Cardiac fibroblast (primary cell): ENCODE measurements around the gene TACR1.
"Not testable (repeated sequence)": the region's sequence is repeated elsewhere in the genome, so short reads cannot be mapped to it uniquely, and the experiment has no call there.

Source experiments
- DNase-seq, 2 donors: peaks; one replicate each; pipeline versions ENCODE4 v3.0.0 to v3.0.0-alpha.2; 2010; ENCODE audit warnings: low read depth in 2 of 2
- H3K4me3 ChIP-seq, 2 donors: replicated peaks in 1 of 2; 1 replicate in 1 of 2; 2 replicates in 1 of 2; pipeline ENCODE4 v1.5.1; 2011; ENCODE audit warnings: low read depth in 2 of 2, low read length in 2 of 2, mild to moderate bottlenecking in 2 of 2, moderate library complexity in 1 of 2
- TF ChIP-seq, protein P1 (sequence below): IDR thresholded peaks from one replicate; pipeline ENCODE4 v1.5.1; 2011; ENCODE audit warnings: low read depth, mild to moderate bottlenecking, low read length, inconsistent platforms

Gene TACR1

DNA sequence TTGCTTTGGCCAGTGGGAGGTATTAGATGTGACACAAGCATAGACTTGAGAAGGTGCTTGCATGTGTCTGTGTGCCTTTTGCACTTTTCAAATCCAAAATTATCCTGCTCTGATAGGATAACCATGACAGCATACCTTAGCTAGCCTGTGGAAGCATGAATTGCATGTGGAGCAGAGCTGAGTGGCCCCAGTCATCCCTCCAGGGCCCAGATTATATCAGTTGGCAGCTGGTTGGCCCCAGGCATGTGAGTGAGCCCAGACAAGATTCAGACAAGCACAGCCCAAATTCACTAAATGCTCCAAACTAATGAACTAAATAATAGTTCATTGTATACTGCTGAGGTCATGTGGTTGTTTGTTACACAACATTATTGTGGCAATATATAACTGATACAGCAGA is 18.8 kb downstream of the TACR1 start:
- DNase-seq = no peak
- TF ChIP-seq, protein P1, sequence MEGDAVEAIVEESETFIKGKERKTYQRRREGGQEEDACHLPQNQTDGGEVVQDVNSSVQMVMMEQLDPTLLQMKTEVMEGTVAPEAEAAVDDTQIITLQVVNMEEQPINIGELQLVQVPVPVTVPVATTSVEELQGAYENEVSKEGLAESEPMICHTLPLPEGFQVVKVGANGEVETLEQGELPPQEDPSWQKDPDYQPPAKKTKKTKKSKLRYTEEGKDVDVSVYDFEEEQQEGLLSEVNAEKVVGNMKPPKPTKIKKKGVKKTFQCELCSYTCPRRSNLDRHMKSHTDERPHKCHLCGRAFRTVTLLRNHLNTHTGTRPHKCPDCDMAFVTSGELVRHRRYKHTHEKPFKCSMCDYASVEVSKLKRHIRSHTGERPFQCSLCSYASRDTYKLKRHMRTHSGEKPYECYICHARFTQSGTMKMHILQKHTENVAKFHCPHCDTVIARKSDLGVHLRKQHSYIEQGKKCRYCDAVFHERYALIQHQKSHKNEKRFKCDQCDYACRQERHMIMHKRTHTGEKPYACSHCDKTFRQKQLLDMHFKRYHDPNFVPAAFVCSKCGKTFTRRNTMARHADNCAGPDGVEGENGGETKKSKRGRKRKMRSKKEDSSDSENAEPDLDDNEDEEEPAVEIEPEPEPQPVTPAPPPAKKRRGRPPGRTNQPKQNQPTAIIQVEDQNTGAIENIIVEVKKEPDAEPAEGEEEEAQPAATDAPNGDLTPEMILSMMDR = no peak
- H3K4me3 ChIP-seq = no peak overlapping the region

DNA sequence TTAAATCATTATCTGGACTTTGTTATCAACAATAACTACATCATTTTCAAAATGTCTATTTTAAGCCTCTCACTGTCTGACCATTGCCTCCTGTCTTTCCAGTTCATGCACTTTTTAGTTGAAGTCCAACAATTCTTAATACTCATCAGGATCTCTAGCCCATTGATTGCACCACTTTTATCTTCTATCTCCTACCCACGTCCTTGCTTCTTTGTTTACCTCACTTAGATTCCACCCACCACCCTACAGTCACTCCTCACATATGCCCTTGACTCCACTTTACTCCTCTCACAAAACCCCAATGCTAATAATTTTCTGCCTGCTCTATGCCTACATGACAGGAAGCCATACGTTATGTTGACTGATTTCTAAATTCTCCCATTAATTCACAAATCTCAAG is 21.9 kb downstream of the TACR1 start:
- TF ChIP-seq, protein P1 = no peak
- no peak overlapping the region for H3K4me3 ChIP-seq
- DNase-seq = no peak

DNA sequence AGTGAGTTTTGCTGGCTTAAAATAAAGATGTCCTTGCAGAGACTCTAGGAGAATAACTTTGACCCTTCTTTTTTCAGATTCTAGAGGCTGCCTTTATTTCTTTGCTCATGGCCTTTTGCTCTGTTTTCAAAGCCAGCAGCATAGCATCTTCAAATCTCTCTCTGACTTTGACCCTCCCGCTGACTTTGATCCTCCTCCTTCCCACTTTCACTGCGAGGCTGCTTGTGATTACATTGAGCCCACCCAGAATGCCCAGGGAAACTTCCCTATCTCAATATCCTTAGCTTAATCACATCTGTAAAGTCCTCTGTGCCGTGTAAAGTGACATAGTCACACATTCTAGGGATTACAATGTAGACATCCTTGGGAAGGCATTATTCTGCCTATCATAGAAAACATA is 23.9 kb downstream of the TACR1 start:
- no peak overlapping the region for H3K4me3 ChIP-seq
- TF ChIP-seq, protein P1 = no peak
- DNase-seq = no peak

DNA sequence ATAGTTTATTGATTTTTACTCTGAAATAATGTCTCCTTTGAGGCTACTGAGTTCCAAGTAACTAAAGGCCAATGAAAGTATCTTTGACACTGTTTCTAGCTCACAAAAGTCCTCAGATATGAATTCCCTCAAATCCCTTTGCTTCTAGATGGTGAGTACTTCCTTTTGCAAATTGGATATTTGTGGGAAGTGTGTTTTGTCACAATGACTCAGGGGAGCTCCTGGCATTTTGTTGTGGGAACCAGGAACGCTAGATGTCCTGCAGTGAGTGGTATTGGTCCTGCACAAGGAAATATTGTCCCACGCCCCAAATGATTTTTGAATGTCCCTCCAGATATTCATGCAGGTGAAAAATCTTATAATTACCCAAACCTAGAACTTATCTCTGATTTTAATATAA is 24.3 kb downstream of the TACR1 start:
- DNase-seq = no peak
- H3K4me3 ChIP-seq = no peak overlapping the region
- TF ChIP-seq, protein P1 = no peak

DNA sequence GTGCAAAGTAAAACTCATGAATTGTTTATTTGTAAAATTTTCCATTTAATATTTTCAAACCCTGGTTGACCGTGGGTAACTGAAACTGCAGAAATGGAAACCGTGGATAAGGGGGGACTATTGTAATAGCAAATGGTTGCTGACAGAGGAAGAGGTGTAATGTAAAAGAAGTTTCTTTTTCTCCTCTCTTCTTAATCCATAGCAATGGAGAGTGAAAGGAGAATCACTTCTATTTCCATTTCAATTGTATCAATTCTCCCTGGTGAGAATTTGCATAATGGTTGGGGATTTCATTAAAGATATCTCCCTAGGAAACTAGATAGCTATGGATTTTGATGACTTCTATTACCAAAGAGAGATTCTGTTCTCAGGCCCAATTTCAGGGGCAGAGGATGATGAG is 24.8 kb downstream of the TACR1 start:
- TF ChIP-seq, protein P1 = no peak
- no peak for DNase-seq

DNA sequence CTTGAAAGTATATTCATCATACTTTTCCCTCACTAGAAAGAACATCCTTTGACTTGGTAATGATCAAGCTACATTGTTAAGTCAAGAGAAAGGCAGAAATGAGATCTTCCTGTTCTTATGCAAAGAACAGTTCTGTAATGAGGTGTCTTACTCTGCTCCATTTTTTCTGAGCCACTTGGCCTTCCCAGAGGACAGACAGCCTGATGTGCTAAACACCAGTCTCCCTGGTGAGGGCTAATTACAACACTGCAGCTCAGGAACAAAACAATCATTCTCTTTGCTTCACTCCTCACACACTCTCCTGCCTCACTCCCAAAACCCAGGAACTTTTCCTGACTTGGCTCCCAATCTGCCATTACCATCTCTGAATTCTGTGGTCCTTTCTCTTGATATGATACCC is 25.6 kb downstream of the TACR1 start:
- TF ChIP-seq, protein P1 = no peak
- no peak for DNase-seq
- H3K4me3 ChIP-seq = no peak overlapping the region

More for the DNA sequence above, 24.8 kb downstream of the TACR1 start:
- no peak overlapping the region for H3K4me3 ChIP-seq

DNA sequence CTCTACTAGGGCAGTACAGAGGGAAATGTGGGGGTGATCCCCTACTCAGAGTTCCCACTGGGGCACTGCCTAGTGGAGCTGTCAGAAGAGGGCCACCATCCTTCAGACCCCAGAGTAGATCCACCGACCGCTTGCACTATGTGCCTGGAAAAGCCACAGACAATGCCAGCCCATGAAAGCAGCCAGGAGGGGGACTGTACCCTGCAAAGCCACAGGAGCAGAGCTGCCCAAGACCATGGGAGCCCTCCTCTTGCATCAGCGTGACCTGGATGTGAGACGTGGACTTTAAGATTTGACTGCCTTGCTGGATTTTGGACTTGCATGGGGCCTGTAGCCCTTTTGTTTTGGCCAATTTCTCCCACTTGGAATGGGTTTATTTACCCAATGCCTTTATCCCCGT is 27.9 kb downstream of the TACR1 start:
- not testable (repeated sequence) for H3K4me3 ChIP-seq, DNase-seq

DNA sequence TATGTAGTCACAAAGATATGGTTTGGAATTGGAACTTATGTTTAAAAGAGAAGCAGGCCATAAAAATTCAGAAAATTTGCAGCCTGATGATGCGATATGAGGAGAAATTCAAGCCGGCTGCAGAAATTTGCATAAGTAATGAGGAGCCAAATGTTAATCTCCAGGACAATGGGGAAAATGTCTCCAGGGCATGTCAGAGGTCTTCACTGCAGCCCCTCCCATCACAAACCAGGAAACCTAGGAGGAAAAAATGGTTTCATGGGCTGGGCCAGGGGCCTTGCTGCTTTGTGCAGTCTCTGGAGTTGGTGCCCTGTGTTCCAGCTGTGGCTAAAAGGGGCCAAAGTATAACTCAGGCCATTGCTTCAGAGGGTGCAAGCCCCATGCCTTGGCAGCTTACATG is 28.4 kb downstream of the TACR1 start:
- no peak for DNase-seq
- TF ChIP-seq, protein P1 = no peak
- H3K4me3 ChIP-seq = no peak overlapping the region
